ENCODE data around the gene GLIS1.

GLIS1 gene

GRCh38 chr1:53547231-53547790 lies 191.7 kb downstream of the GLIS1 start:
- Histone ChIP-seq H3K9ac (ENCODE audit: low read depth, low read length, poor library complexity, severe bottlenecking) (no peak overlapping the region), H3K4me1 (ENCODE audit: insufficient read depth, low read length, poor library complexity, severe bottlenecking) (peaks cover 12% of the 10 kb centered on the region), H3K9me2 (replicated peaks; ENCODE audit: low read depth, low read length) (no peaks in the 10 kb centered on the region), H3K36me3 (ENCODE audit: insufficient read depth, low read length) (no peaks in the 10 kb centered on the region), H2AFZ (ENCODE audit: low read length) (no peak overlapping the region), H3K4me2 (ENCODE audit: low read depth, low read length, poor library complexity, severe bottlenecking) (no peak overlapping the region), H3K4me3 (ENCODE audit: low read length, poor library complexity, severe bottlenecking) (no peak overlapping the region), H3K9me3 (ENCODE audit: insufficient read depth, low read depth, low read length) (no peaks in the 10 kb centered on the region), H3K79me2 (ENCODE audit: insufficient read depth, low read length) (no peaks in the 10 kb centered on the region), H3F3A (ENCODE audit: low read depth) (no peaks in the 10 kb centered on the region), H4K20me1 (ENCODE audit: insufficient read depth, low read length, poor library complexity, severe bottlenecking) (no peaks in the 10 kb centered on the region), H3K27me3 (ENCODE audit: insufficient read depth, low read length, poor library complexity, severe bottlenecking) (no peaks in the 10 kb centered on the region)
- TF ChIP-seq EZH2phosphoT487 (IDR thresholded peaks at IDR 0.05; ENCODE audit: borderline replicate concordance) = no peak
- TF ChIP-seq, protein P1, sequence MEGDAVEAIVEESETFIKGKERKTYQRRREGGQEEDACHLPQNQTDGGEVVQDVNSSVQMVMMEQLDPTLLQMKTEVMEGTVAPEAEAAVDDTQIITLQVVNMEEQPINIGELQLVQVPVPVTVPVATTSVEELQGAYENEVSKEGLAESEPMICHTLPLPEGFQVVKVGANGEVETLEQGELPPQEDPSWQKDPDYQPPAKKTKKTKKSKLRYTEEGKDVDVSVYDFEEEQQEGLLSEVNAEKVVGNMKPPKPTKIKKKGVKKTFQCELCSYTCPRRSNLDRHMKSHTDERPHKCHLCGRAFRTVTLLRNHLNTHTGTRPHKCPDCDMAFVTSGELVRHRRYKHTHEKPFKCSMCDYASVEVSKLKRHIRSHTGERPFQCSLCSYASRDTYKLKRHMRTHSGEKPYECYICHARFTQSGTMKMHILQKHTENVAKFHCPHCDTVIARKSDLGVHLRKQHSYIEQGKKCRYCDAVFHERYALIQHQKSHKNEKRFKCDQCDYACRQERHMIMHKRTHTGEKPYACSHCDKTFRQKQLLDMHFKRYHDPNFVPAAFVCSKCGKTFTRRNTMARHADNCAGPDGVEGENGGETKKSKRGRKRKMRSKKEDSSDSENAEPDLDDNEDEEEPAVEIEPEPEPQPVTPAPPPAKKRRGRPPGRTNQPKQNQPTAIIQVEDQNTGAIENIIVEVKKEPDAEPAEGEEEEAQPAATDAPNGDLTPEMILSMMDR (conservative IDR thresholded peaks at IDR 0.05; ENCODE audit: low read length) = no peak

DNA sequence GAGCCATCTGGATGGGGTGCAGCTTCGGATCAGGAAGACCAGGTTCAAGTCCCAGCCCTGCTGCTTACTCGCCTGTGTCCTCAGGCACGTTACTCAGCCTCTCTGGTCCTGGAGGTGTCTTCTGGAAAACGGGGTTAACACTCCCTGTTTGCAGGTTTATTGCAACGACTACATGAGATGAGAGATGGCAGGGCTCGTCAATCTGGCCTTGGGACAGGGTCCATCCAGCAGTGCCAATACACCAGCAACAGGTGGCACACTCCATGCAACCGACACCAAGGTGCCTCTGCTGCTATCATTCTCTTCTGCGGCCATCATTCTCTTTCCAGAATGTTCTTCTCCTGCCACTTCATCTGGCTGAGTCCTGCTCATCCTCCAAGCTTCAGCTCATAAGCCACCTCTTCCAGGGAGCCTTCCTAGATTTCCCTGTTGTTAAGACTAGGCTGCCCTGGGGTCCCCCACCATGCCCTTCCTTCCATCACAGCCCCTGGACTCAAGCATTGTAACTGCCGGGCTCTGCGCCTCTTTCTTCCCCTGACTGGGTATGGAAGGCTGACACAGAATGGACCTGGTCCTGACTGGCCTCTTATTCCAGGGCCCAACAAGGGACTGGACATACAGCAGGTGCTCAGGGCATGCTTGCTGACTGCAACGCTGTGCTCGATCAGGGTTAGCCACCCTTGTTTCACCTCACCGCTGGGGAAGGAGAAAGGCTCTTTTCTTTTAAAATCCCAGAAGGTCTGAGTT lies 192.4 kb downstream of the GLIS1 start:
- H2AFZ ChIP-seq (ENCODE audit: low read length) = no peak overlapping the region
- H3K27me3 ChIP-seq (ENCODE audit: insufficient read depth, low read length, poor library complexity, severe bottlenecking) = no peaks in the 10 kb centered on the region
- no peaks in the 10 kb centered on the region for H4K20me1 ChIP-seq (ENCODE audit: insufficient read depth, low read length, poor library complexity, severe bottlenecking)
- H3K36me3 ChIP-seq (ENCODE audit: insufficient read depth, low read length) = no peaks in the 10 kb centered on the region
- TF ChIP-seq EZH2phosphoT487 (IDR thresholded peaks at IDR 0.05; ENCODE audit: borderline replicate concordance) = no peak
- TF ChIP-seq, protein P1 (conservative IDR thresholded peaks at IDR 0.05; ENCODE audit: low read length) = peak; percentile 17; the same call in 1 of the 2 replicates
- H3K4me2 ChIP-seq (ENCODE audit: low read depth, low read length, poor library complexity, severe bottlenecking) = no peak overlapping the region
- peaks cover 5% of the 10 kb centered on the region for H3K4me1 ChIP-seq (ENCODE audit: insufficient read depth, low read length, poor library complexity, severe bottlenecking)
- H3K9me3 ChIP-seq (ENCODE audit: insufficient read depth, low read depth, low read length) = no peaks in the 10 kb centered on the region
- no peaks in the 10 kb centered on the region for H3K9me2 ChIP-seq (replicated peaks; ENCODE audit: low read depth, low read length)
- no peaks in the 10 kb centered on the region for H3K79me2 ChIP-seq (ENCODE audit: insufficient read depth, low read length)
- H3K4me3 ChIP-seq (ENCODE audit: low read length, poor library complexity, severe bottlenecking) = no peak overlapping the region
- H3K9ac ChIP-seq (ENCODE audit: low read depth, low read length, poor library complexity, severe bottlenecking) = no peak overlapping the region
- no peaks in the 10 kb centered on the region for H3F3A ChIP-seq (ENCODE audit: low read depth)

DNA sequence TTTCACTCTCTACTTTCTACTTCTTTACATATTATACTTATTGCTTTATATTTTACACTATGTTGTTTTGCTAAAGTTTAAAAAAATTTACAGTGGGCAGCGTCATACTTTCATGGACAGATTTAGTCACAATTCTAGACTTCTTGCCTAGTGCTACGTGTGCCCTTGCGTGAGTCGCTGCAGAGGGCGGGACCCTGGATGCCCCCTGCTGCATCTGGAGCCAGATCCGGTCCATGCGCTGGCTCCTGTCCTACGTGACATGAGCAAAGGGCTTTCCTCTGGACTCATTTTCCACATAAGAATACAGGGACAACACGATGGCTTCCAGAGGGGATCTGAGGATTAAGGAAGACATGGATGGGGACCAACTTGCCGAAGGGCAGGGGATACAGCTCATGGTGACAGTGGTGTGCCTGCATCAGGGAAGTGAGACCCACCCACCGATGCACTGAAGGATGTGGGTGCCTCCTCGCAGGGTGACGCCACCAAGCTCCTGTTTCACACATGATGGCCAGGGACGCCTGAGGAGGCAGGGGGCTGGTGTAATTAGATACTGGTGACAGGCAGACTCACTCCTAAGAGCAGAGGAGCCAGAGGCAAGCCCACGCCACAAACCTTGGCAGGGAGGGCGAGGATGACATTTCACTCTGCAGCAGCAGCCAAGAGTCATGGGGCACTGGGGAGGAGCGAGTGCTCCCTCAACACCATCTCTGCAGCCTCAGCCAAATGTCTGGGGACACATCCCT lies 193.1 kb downstream of the GLIS1 start:
- no peaks in the 10 kb centered on the region for H3K27me3 ChIP-seq (ENCODE audit: insufficient read depth, low read length, poor library complexity, severe bottlenecking)
- no peaks in the 10 kb centered on the region for H3K4me1 ChIP-seq (ENCODE audit: insufficient read depth, low read length, poor library complexity, severe bottlenecking)
- H3K9me3 ChIP-seq (ENCODE audit: insufficient read depth, low read depth, low read length) = no peaks in the 10 kb centered on the region
- H4K20me1 ChIP-seq (ENCODE audit: insufficient read depth, low read length, poor library complexity, severe bottlenecking) = no peaks in the 10 kb centered on the region
- H2AFZ ChIP-seq (ENCODE audit: low read length) = no peak overlapping the region
- H3K9ac ChIP-seq (ENCODE audit: low read depth, low read length, poor library complexity, severe bottlenecking) = no peak overlapping the region
- H3K4me3 ChIP-seq (ENCODE audit: low read length, poor library complexity, severe bottlenecking) = no peak overlapping the region
- TF ChIP-seq EZH2phosphoT487 (IDR thresholded peaks at IDR 0.05; ENCODE audit: borderline replicate concordance) = no peak
- TF ChIP-seq, protein P1 (conservative IDR thresholded peaks at IDR 0.05; ENCODE audit: low read length) = no peak
- no peaks in the 10 kb centered on the region for H3K36me3 ChIP-seq (ENCODE audit: insufficient read depth, low read length)
- H3K4me2 ChIP-seq (ENCODE audit: low read depth, low read length, poor library complexity, severe bottlenecking) = no peak overlapping the region
- H3K9me2 ChIP-seq (replicated peaks; ENCODE audit: low read depth, low read length) = no peaks in the 10 kb centered on the region
- H3K79me2 ChIP-seq (ENCODE audit: insufficient read depth, low read length) = no peaks in the 10 kb centered on the region
- no peaks in the 10 kb centered on the region for H3F3A ChIP-seq (ENCODE audit: low read depth)
